ENCODE results near the gene IZUMO2. TPM values are rescaled to one million over a fixed set of nuclear protein-coding genes. Genes with fewer than 3 reads are reported as not detected.

IZUMO2 gene
- total and polyA plus RNA-seq, 9 of the 15 experiments (the other 6 are each of a cell fraction or from before 2014, with no cell fraction given), result not detected

GRCh38 chr19:50204811-50205675, 42.0 kb upstream of the IZUMO2 start (continued):
- TF ChIP-seq, protein P1, sequence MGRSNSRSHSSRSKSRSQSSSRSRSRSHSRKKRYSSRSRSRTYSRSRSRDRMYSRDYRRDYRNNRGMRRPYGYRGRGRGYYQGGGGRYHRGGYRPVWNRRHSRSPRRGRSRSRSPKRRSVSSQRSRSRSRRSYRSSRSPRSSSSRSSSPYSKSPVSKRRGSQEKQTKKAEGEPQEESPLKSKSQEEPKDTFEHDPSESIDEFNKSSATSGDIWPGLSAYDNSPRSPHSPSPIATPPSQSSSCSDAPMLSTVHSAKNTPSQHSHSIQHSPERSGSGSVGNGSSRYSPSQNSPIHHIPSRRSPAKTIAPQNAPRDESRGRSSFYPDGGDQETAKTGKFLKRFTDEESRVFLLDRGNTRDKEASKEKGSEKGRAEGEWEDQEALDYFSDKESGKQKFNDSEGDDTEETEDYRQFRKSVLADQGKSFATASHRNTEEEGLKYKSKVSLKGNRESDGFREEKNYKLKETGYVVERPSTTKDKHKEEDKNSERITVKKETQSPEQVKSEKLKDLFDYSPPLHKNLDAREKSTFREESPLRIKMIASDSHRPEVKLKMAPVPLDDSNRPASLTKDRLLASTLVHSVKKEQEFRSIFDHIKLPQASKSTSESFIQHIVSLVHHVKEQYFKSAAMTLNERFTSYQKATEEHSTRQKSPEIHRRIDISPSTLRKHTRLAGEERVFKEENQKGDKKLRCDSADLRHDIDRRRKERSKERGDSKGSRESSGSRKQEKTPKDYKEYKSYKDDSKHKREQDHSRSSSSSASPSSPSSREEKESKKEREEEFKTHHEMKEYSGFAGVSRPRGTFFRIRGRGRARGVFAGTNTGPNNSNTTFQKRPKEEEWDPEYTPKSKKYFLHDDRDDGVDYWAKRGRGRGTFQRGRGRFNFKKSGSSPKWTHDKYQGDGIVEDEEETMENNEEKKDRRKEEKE (IDR thresholded peaks at IDR 0.05; ENCODE audit: borderline replicate concordance in 1 of 2, control insufficient read depth in 1 of 2, low read depth in 2 of 2, low read length in 1 of 2), result no peak
- TF ChIP-seq ATF1 (CRISPR knock-in tag; IDR thresholded peaks at IDR 0.05) (no peak), ATF1 (tag; IDR thresholded peaks at IDR 0.05) (peak; percentile 35), MCM7 (IDR thresholded peaks at IDR 0.05) (no peak), YY1 (IDR thresholded peaks at IDR 0.05; ENCODE audit: borderline replicate concordance in 1 of 3, control insufficient read depth in 1 of 3, extremely low read depth in 1 of 3, insufficient read depth in 3 of 3, insufficient read length in 1 of 3, insufficient replicate concordance in 2 of 3, low read depth in 1 of 3, low read length in 2 of 3) (no peak), NFRKB (IDR thresholded peaks at IDR 0.05; ENCODE audit: low read depth) (no peak), CREB1 (IDR thresholded peaks at IDR 0.05) (peak; percentile 41; the same call in 1 of the 2 replicates), CREB1 (CRISPR knock-in tag; IDR thresholded peaks at IDR 0.05) (peak; percentile 66), ATF7 (IDR thresholded peaks at IDR 0.05) (0 out of 2 replicates have a peak, but pooled peaks have one; percentile 12), ZKSCAN1 (IDR thresholded peaks at IDR 0.05; ENCODE audit: low read depth, low read length) (peak; percentile 74; the same call in 1 of the 2 replicates), TAF9B (IDR thresholded peaks at IDR 0.05; ENCODE audit: partially characterized antibody) (no peak)
- TF ChIP-seq, protein P2, sequence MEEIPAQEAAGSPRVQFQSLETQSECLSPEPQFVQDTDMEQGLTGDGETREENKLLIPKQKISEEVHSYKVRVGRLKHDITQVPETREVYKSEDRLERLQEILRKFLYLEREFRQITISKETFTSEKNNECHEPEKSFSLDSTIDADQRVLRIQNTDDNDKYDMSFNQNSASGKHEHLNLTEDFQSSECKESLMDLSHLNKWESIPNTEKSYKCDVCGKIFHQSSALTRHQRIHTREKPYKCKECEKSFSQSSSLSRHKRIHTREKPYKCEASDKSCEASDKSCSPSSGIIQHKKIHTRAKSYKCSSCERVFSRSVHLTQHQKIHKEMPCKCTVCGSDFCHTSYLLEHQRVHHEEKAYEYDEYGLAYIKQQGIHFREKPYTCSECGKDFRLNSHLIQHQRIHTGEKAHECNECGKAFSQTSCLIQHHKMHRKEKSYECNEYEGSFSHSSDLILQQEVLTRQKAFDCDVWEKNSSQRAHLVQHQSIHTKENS (CRISPR knock-in tag; IDR thresholded peaks at IDR 0.05), result no peak
